Natural killer cell (primary cell): Measurements from ENCODE around the gene C4BPA. TPM values are rescaled to one million over a fixed set of nuclear protein-coding genes. Genes with fewer than 3 reads are reported as not detected.

ENCODE experiments used
- ATAC-seq, 3 donors: fragments of 150-1000 bp in 2 of 3; fragments of 200-7000 bp in 1 of 3; cut with Tn5 transposase; 1 replicate in 1 of 3; 2 replicates in 2 of 3; pipeline ENCODE4 v1.10.0; 2021; ENCODE audit warnings: mild to moderate bottlenecking in 2 of 3, moderate library complexity in 2 of 3
- DNase-seq, 2 donors: peaks; one replicate each; pipeline versions ENCODE4 v3.0.0 to v3.0.0-alpha.2; 2013 to 2021; ENCODE audit warnings: mixed read lengths in 1 of 2
- H3K27ac ChIP-seq: one replicate; pipeline ENCODE4 v1.5.1; 2013; ENCODE audit warnings: mild to moderate bottlenecking, low read length
- H3K27me3 ChIP-seq: one replicate; pipeline ENCODE4 v1.6.1; 2013; ENCODE audit warnings: low read length; ENCODE audit not compliant: control insufficient read depth, insufficient read depth
- H3K36me3 ChIP-seq: one replicate; pipeline ENCODE4 v1.6.1; 2013; ENCODE audit warnings: low read length; ENCODE audit not compliant: control insufficient read depth, insufficient read depth
- H3K4me1 ChIP-seq: one replicate; pipeline ENCODE4 v1.6.1; 2013; ENCODE audit warnings: low read length; ENCODE audit not compliant: control insufficient read depth, insufficient read depth
- H3K4me3 ChIP-seq: one replicate; pipeline ENCODE4 v1.5.1; 2013; ENCODE audit warnings: low read length
- H3K9me3 ChIP-seq: one replicate; pipeline ENCODE4 v1.6.1; 2013; ENCODE audit warnings: low read length; ENCODE audit not compliant: control insufficient read depth, insufficient read depth
- H3K27ac Mint-ChIP-seq, 2 donors: one replicate each; pipeline ENCODE4 v1.8.0; 2022; ENCODE audit warnings: mild to moderate bottlenecking in 2 of 2, mixed read lengths in 2 of 2, moderate library complexity in 1 of 2
- H3K27me3 Mint-ChIP-seq, 2 donors: one replicate each; pipeline ENCODE4 v1.8.0; 2022; ENCODE audit warnings: low read depth in 2 of 2, mixed read lengths in 2 of 2
- H3K36me3 Mint-ChIP-seq: one replicate; pipeline ENCODE4 v1.8.0; 2022; ENCODE audit warnings: mixed read lengths
- H3K4me1 Mint-ChIP-seq, 2 donors: one replicate each; pipeline ENCODE4 v1.8.0; 2022; ENCODE audit warnings: mixed read lengths in 2 of 2
- H3K4me3 Mint-ChIP-seq: one replicate; pipeline ENCODE4 v1.8.0; 2022; ENCODE audit warnings: mild to moderate bottlenecking, moderate library complexity, mixed read lengths
- H3K9me3 Mint-ChIP-seq, 2 donors: one replicate each; pipeline ENCODE4 v1.8.0; 2022; ENCODE audit warnings: mixed read lengths in 2 of 2
- WGBS: methylation state at CpG from one replicate; pipeline ENCODE4 v1.1.7; 2013; ENCODE audit warnings: missing lambda C conversion rate; ENCODE audit not compliant: insufficient coverage; 5-methylcytosine and 5-hydroxymethylcytosine counted together
- intact Hi-C: fragments of 100-400 bp; cut with micrococcal nuclease; formaldehyde crosslinking; loops from one replicate; pipeline ENCODE4 v1.14.2; 2022
- total RNA-seq, 4 donors: library from RNA; stranded (reverse); fragments of 120-200 nt in 1 of 4; gene quantifications; one replicate each; pipeline versions ENCODE4 v1.2.3 to v1.2.4, GENCODE V29; 2013 to 2022
- TF ChIP-seq, protein P1 (sequence below): fragments of 200-600 bp; IDR thresholded peaks from one replicate; pipeline ENCODE4 v1.8.0; 2022; ENCODE audit warnings: antibody characterized with exemption

C4BPA gene
- total RNA-seq, 3 donors from 2014 or later (not counting 1 experiment from before 2014, with no cell fraction given) = not detected

DNA sequence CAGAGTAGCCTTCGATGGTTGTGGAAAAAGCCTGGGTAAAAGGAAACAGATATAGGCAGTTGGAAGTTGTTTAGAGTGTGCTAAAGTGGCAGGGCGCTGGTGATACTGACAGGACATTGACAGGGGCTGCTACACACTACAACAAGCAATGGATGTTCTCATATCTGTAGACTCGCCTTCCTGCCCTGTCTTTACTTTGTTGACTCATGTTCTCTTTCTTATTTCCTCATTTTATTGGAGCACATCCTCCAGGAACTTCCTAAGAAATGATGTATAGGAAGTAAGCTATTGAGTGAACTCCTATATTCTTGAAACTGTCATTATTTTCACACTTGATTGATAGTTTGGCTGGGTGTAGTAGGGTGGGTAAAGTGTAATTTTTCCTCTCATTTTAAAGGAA lies 51.0 kb downstream of the C4BPA start:
- no peak overlapping the region for H3K4me3 Mint-ChIP-seq
- Histone ChIP-seq H3K36me3 (no peaks in the 10 kb centered on the region), H3K27ac (no peak overlapping the region), H3K4me3 (no peak overlapping the region), H3K27me3 (peaks cover 3% of the 10 kb centered on the region), H3K4me1 (no peaks in the 10 kb centered on the region), H3K9me3 (peaks cover 14% of the 10 kb centered on the region)
- TF ChIP-seq, protein P1, sequence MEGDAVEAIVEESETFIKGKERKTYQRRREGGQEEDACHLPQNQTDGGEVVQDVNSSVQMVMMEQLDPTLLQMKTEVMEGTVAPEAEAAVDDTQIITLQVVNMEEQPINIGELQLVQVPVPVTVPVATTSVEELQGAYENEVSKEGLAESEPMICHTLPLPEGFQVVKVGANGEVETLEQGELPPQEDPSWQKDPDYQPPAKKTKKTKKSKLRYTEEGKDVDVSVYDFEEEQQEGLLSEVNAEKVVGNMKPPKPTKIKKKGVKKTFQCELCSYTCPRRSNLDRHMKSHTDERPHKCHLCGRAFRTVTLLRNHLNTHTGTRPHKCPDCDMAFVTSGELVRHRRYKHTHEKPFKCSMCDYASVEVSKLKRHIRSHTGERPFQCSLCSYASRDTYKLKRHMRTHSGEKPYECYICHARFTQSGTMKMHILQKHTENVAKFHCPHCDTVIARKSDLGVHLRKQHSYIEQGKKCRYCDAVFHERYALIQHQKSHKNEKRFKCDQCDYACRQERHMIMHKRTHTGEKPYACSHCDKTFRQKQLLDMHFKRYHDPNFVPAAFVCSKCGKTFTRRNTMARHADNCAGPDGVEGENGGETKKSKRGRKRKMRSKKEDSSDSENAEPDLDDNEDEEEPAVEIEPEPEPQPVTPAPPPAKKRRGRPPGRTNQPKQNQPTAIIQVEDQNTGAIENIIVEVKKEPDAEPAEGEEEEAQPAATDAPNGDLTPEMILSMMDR = no peak
- H3K27ac Mint-ChIP-seq = no peak overlapping the region
- ATAC-seq (no peak), DNase-seq (no peak)
- 71% methylated on average over 3 of the region's 3 CpGs for WGBS
- peaks cover 10% of the 10 kb centered on the region for H3K36me3 Mint-ChIP-seq
- intact Hi-C loops = no loop called here
- H3K4me1 Mint-ChIP-seq = no peaks in the 10 kb centered on the region
- H3K27me3 Mint-ChIP-seq = peaks cover 23 to 25% of the 10 kb centered on the region in 2 donors
- peaks cover 2 to 3% of the 10 kb centered on the region in 2 donors for H3K9me3 Mint-ChIP-seq

DNA sequence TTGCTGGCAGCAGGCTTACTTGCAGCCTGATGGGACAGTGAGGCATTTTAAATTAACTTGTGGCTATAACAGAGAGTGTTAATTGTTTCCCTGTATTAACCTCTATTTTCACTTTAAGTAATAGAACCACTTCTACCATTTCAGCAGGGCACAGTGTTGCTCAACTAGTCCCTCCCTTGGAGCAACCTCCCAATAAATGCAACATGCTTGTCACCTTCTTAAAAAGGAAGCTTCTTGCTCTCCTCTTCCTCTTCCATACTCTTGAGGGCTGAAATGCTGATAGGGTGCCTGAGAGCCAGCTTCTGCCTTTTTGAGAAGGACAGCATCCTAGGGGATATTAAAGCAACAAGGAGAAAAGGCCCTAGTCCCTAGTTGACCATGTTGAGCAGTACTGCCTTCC lies 52.1 kb downstream of the C4BPA start:
- no peak overlapping the region for H3K4me3 ChIP-seq
- Mint-ChIP-seq H3K27me3 (peaks cover 20 to 22% of the 10 kb centered on the region in 2 donors), H3K4me3 (no peak overlapping the region), H3K9me3 (peaks cover 2 to 3% of the 10 kb centered on the region in 2 donors), H3K27ac (no peak overlapping the region), H3K4me1 (no peaks in the 10 kb centered on the region), H3K36me3 (peaks cover 9% of the 10 kb centered on the region)
- H3K4me1 ChIP-seq = no peaks in the 10 kb centered on the region
- intact Hi-C loops = no loop called here
- H3K27ac ChIP-seq = no peak overlapping the region
- H3K9me3 ChIP-seq = peaks cover 14% of the 10 kb centered on the region
- TF ChIP-seq, protein P1 = no peak
- H3K27me3 ChIP-seq = peaks cover 3% of the 10 kb centered on the region
- no peaks in the 10 kb centered on the region for H3K36me3 ChIP-seq
- DNase-seq (no peak), ATAC-seq (no peak)

- TF ChIP-seq, protein P1 = no peak
- H3K4me3 Mint-ChIP-seq = no peak overlapping the region
- intact Hi-C loops = no loop called here
- DNase-seq (no peak), ATAC-seq (no peak)
- Histone ChIP-seq H3K27me3 (peaks cover 3% of the 10 kb centered on the region), H3K4me1 (no peaks in the 10 kb centered on the region), H3K36me3 (no peaks in the 10 kb centered on the region), H3K4me3 (no peak overlapping the region), H3K9me3 (peaks cover 12% of the 10 kb centered on the region), H3K27ac (no peak overlapping the region)
- WGBS = 76% methylated on average over 2 of the region's 5 CpGs
- H3K27me3 Mint-ChIP-seq = peaks cover 17 to 18% of the 10 kb centered on the region in 2 donors
- no peak overlapping the region for H3K27ac Mint-ChIP-seq
- peaks cover 2% of the 10 kb centered on the region for H3K36me3 Mint-ChIP-seq
- peaks cover under 1 to 2% of the 10 kb centered on the region in 2 donors for H3K9me3 Mint-ChIP-seq
- no peaks in the 10 kb centered on the region for H3K4me1 Mint-ChIP-seq
Observed at GRCh38 chr1:207156826-207157225, 52.8 kb downstream of the C4BPA start.

- Mint-ChIP-seq H3K27me3 (peaks cover 5 to 10% of the 10 kb centered on the region in 2 donors), H3K27ac (no peak overlapping the region), H3K4me1 (no peaks in the 10 kb centered on the region), H3K9me3 (no peaks in the 10 kb centered on the region), H3K36me3 (no peaks in the 10 kb centered on the region), H3K4me3 (no peak overlapping the region)
- DNase-seq (no peak), ATAC-seq (no peak)
- TF ChIP-seq, protein P1 = no peak
- H3K4me1 ChIP-seq = no peaks in the 10 kb centered on the region
- H3K27me3 ChIP-seq = no peaks in the 10 kb centered on the region
- H3K27ac ChIP-seq = no peak overlapping the region
- no CpG with 5 or more reads among the region's 1 CpG for WGBS
- H3K4me3 ChIP-seq = no peak overlapping the region
- no peaks in the 10 kb centered on the region for H3K36me3 ChIP-seq
- H3K9me3 ChIP-seq = no peaks in the 10 kb centered on the region
- intact Hi-C loops = no loop called here
Observed at GRCh38 chr1:207164086-207164485, 60.1 kb downstream of the C4BPA start.
